ENCODE measurements around the gene HSPB6.

The HSPB6 gene

DNA sequence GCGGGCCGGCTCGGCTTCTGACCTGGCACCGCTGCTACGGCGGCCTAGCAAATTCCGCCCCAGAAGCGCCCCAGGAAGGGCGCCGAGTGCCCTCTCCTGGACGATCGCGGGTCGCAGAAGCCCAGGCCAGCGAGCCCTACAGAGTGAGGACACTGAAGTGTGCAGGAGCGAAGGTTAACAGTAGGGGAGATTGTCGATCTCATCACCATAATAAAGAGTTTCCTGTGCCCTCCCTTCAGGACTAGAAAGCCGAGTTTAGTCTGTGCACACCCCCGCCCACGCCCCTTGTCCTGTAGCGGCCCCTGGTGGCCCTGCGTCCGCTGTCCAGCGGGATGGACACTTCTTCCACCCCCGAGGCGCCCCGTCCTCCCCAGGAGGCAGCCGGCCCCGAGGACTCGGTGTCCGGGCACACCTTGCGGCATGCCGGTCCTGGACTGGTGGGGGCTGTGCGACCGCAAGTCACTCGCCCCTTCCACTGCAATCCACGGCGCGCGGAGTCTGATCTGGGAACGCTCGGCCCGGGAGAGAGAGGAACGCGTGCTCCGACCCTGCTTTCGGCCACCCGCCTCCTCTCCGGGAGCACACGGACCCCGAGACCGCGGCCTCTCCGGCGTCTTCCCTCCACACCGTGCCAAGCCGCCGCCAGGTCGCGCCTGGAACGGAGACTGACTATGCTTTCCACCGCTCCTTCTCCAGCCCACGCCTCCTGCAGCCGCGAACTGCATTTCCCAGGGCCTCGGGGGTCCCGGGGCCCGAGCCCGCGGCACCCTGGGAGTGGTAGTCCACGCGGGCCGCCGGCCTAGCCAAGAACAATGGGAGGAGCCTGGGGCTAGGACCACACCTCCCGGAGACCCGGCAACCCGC, 39.8 kb downstream of the HSPB6 start:
- peak; percentile 93 to 94 for DNase-seq (ENCODE audit: low read depth in 2 of 2)

DNA sequence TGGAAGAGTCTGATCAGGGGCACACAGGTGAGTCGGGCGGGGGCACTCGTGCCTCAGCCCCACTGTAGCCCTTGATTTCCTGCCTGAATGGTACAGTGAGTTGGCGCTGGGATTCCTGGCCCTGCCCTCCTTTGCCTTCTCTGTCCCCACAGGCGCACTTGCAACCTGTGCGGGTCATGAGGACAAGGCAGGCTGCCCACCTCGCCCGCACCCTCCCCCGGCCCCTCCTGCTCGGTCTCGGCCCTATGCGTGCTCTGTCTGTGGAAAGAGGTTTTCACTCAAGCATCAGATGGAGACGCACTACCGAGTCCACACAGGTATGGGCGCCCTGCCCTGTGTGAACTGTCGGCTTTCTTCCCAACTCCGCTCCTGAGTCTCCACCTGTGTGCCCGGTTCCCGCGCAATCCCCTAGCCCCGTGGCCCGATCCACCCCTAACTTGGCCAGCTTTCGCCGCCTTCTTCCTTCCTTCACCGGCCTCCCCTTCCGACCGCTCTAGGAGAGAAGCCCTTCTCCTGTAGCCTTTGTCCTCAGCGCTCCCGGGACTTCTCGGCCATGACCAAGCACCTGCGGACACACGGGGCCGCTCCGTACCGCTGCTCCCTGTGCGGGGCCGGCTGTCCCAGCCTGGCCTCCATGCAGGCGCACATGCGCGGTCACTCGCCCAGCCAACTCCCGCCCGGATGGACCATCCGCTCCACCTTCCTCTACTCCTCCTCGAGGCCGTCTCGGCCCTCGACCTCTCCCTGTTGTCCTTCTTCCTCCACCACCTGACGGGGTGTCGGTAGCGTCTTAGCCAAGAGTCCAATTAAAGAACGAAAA, 40.6 kb downstream of the HSPB6 start:
- no peak for DNase-seq (ENCODE audit: low read depth in 2 of 2)

DNA sequence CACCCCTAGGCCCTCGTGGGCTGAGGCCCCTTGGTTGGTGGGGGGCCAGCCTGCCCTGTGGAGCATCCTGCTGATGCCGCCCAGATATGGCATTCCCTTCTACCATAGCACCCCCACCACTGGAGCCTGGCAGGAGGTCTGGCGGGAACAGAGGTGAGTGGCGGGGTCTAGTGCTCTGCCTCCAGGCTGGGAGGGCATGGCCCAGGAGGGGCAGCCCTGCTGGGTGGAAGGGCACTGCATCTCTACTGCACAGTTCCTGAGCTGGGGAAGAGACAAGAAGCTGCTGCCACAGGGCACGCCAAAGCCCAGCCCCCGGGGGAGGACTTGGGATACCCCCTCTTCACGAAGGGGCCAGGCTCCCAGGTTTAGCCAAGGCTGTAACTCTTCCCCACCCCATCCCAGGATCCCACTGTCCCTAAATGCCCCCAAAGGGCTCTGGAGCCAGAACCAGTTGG, 41.4 kb downstream of the HSPB6 start:
- no peak for DNase-seq (ENCODE audit: low read depth in 2 of 2)

- no peak for DNase-seq (ENCODE audit: low read depth in 2 of 2)
Measured at GRCh38 chr19:35714601-35715354, 42.1 kb downstream of the HSPB6 start.

- no peak for DNase-seq (ENCODE audit: low read depth in 2 of 2)
Measured at GRCh38 chr19:35713904-35714495, 42.8 kb downstream of the HSPB6 start.

DNA sequence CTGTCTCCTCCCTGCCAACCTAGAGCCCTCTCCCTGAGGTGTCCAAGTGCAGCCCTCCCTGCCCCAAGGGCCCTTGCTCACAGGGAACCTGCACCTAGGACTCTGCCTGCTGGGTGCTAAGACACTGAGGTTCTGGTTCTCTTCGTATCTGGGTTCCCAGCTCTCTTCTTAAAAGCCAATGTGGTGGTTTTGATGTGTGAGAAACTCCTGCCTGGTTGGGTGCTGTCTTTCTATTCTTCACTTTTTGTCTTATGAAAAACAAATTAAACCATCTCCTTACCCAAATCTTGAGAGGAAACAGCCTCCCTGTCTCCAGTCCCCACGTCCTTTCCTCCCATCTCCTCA, 43.4 kb downstream of the HSPB6 start:
- DNase-seq (ENCODE audit: low read depth in 2 of 2): no peak

GRCh38 chr19:35712567-35713505, 44.0 kb downstream of the HSPB6 start:
- peak; percentile 62 to 83 for DNase-seq (ENCODE audit: low read depth in 2 of 2)

DNA sequence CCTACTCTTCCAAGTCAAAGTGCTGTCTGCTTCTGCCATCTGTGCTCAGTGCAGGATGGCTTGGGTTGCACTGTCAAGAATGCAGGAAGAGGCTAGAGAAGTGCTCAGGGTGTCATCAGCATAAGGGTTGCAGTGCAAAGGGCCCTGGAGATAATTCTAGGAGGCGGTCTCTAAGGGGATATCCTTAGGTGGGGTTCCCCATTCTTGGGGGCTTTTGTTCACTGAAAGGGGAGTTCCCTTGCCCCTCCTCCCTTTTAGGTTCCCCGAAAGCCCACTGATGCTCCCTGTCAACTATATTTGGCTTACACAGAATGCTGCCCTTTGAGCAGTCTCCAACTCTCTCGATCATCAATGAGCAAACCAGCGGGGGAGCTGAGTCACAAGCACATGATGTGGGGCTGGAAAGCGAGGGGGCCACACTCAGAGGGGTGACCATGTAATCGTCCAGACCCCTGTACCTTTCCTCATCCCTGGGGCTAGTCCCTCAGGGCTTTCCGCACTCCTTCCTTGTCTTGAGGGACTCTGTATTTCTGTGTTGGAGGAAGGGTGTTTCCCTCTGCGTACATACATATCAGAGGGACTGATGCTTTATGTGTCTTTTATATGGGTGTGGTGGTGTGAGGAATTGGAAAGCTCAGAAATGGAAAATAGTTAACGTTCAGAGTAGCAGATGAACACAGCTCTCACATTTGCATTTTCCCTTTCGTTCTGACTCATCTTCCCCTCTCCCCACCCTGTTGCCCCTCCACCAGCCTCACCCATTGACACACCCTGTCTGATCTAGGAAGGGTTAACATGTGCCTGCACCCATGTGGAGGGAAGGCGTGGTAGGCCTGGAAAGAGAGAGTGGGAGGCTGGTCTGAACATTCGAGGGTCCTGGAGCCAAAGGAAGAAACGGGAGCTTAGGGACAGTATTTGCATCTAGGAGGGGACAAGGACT, 45.8 kb downstream of the HSPB6 start:
- peak in 1 of 2 experiments; percentile 43 for DNase-seq (ENCODE audit: low read depth in 2 of 2)

DNA sequence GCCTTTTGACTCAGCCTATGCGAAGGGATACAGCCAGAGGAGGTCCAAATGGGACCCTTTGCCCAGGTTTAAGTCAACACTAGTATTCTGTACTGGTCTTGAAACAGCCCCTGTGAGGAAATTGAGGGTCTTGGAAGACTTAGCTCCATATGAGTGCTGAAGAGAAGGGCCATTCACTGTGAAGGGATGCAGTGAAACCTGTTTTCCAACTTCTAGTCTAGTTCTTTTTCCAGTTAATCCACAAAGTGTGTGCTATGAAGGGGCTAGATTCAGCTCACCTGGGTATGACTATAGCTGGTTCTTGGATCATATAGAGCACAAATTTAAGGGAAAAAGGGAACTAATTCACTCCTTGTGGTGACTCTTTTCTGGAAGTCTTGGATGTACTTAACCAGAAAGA, 48.4 kb downstream of the HSPB6 start:
- DNase-seq (ENCODE audit: low read depth in 2 of 2): no peak
